Mesenchymal stem cell (in vitro differentiated cells and primary cell): ENCODE data around the gene ATP6V1F.

Experiments used
- DNase-seq: peaks from one replicate; pipeline ENCODE4 v3.0.0-alpha.2; 2013
- H2AFZ ChIP-seq: one replicate; pipeline ENCODE4 v1.6.1; 2013; ENCODE audit warnings: low read depth, mild to moderate bottlenecking, control low read depth, inconsistent platforms, low read length, moderate library complexity
- H2AK5ac ChIP-seq: 2 replicates; pipeline ENCODE4 v1.6.1; 2013; ENCODE audit warnings: low read length, moderate library complexity, mild to moderate bottlenecking, inconsistent platforms; ENCODE audit not compliant: severe bottlenecking
- H2BK120ac ChIP-seq: one replicate; pipeline ENCODE4 v1.6.1; 2013; ENCODE audit warnings: low read depth, mild to moderate bottlenecking, inconsistent platforms, low read length, moderate library complexity
- H2BK12ac ChIP-seq, 2 experiments: one replicate each; pipeline ENCODE4 v1.6.1; 2013; ENCODE audit warnings: inconsistent platforms in 2 of 2, low read length in 2 of 2, mild to moderate bottlenecking in 2 of 2, moderate library complexity in 2 of 2, control low read depth in 1 of 2
- H2BK15ac ChIP-seq: one replicate; pipeline ENCODE4 v1.6.1; 2013; ENCODE audit warnings: mild to moderate bottlenecking, low read depth, inconsistent platforms; ENCODE audit not compliant: poor library complexity, severe bottlenecking
- H2BK5ac ChIP-seq: 2 replicates; pipeline ENCODE4 v1.6.1; 2013; ENCODE audit warnings: low read depth, mild to moderate bottlenecking, low read length, control low read depth, inconsistent platforms; ENCODE audit not compliant: poor library complexity, severe bottlenecking
- H3K14ac ChIP-seq, 2 experiments: one replicate each; pipeline ENCODE4 v1.6.1; 2013; ENCODE audit warnings: inconsistent platforms in 2 of 2, low read length in 2 of 2, control low read depth in 1 of 2, mild to moderate bottlenecking in 1 of 2, moderate library complexity in 1 of 2
- H3K18ac ChIP-seq, 2 experiments: one replicate each; pipeline ENCODE4 v1.6.1; 2013; ENCODE audit warnings: inconsistent platforms in 2 of 2, low read length in 2 of 2, control low read depth in 1 of 2, low read depth in 1 of 2, mild to moderate bottlenecking in 1 of 2
- H3K23ac ChIP-seq, 2 experiments: one replicate each; pipeline ENCODE4 v1.6.1; 2013; ENCODE audit warnings: inconsistent platforms in 2 of 2, low read length in 2 of 2, mild to moderate bottlenecking in 2 of 2, moderate library complexity in 2 of 2, control low read depth in 1 of 2
- H3K27ac ChIP-seq: 2 replicates; pipeline ENCODE4 v1.5.1; 2013; ENCODE audit warnings: mild to moderate bottlenecking, moderate library complexity, low read length, control low read depth, inconsistent platforms; ENCODE audit not compliant: poor library complexity, severe bottlenecking
- H3K27me3 ChIP-seq, 2 experiments: 2 replicates each; pipeline versions ENCODE4 v1.6.1 to v1.7.0; 2013; ENCODE audit warnings: low read length in 2 of 2, mild to moderate bottlenecking in 2 of 2, moderate library complexity in 2 of 2, control low read depth in 1 of 2, inconsistent platforms in 1 of 2; ENCODE audit not compliant: control insufficient read depth in 1 of 2, insufficient read depth in 1 of 2
- H3K36me3 ChIP-seq, 2 experiments: 2 replicates each; pipeline versions ENCODE4 v1.6.1 to v1.7.0; 2013; ENCODE audit warnings: low read length in 2 of 2, control low read depth in 1 of 2, inconsistent platforms in 1 of 2, low read depth in 1 of 2, mild to moderate bottlenecking in 1 of 2; ENCODE audit not compliant: insufficient read depth in 2 of 2, control insufficient read depth in 1 of 2
- H3K4ac ChIP-seq, 2 experiments: one replicate each; pipeline ENCODE4 v1.6.1; 2013; ENCODE audit warnings: inconsistent platforms in 2 of 2, low read length in 2 of 2, mild to moderate bottlenecking in 2 of 2, moderate library complexity in 2 of 2, control low read depth in 1 of 2, low read depth in 1 of 2
- H3K4me1 ChIP-seq: 2 replicates; pipeline ENCODE4 v1.6.1; 2013; ENCODE audit warnings: low read depth, low read length, control low read depth; ENCODE audit not compliant: control insufficient read depth, insufficient read depth
- H3K4me2 ChIP-seq: 2 replicates; pipeline ENCODE4 v1.6.1; 2013; ENCODE audit warnings: low read length, mild to moderate bottlenecking, inconsistent platforms; ENCODE audit not compliant: poor library complexity, severe bottlenecking
- H3K4me3 ChIP-seq, 2 experiments: 2 replicates each; pipeline versions ENCODE4 v1.5.1 to v1.7.0; 2013; ENCODE audit warnings: low read length in 2 of 2, mild to moderate bottlenecking in 2 of 2, control low read depth in 1 of 2, low read depth in 1 of 2; ENCODE audit not compliant: insufficient read depth in 1 of 2
- H3K79me1 ChIP-seq: replicated peaks from 2 replicates; pipeline ENCODE4 v1.6.1; 2013; ENCODE audit warnings: mild to moderate bottlenecking, control low read depth, low read length, inconsistent platforms; ENCODE audit not compliant: poor library complexity, severe bottlenecking
- H3K9ac ChIP-seq: 2 replicates; pipeline ENCODE4 v1.7.0; 2013; ENCODE audit warnings: mild to moderate bottlenecking, low read length, moderate library complexity
- H3K9me3 ChIP-seq: 2 replicates; pipeline ENCODE4 v1.7.0; 2013; ENCODE audit warnings: mild to moderate bottlenecking, low read length; ENCODE audit not compliant: control insufficient read depth
- H4K8ac ChIP-seq: one replicate; pipeline ENCODE4 v1.6.1; 2013; ENCODE audit warnings: inconsistent platforms, mild to moderate bottlenecking, low read length, moderate library complexity
- H4K91ac ChIP-seq: one replicate; pipeline ENCODE4 v1.6.1; 2013; ENCODE audit warnings: mild to moderate bottlenecking, low read length, inconsistent platforms
- WGBS: methylation state at CpG from one replicate; pipeline ENCODE4 v1.1.7; 2013; ENCODE audit warnings: mixed read lengths; 5-methylcytosine and 5-hydroxymethylcytosine counted together

ATP6V1F gene

GRCh38 chr7:128845987-128846386, 16.7 kb upstream of the ATP6V1F start:
- Histone ChIP-seq H3K27ac (no peak overlapping the region), H2AFZ (no peak overlapping the region), H2BK5ac (no peak overlapping the region), H2BK120ac (no peak overlapping the region), H2AK5ac (no peak overlapping the region), H3K14ac (no peak overlapping the region), H2BK12ac (no peak overlapping the region), H3K9me3 (no peaks in the 10 kb centered on the region), H3K36me3 (peaks cover 96 to 97% of the 10 kb centered on the region in 2 experiments), H3K27me3 (no peaks in the 10 kb centered on the region), H3K9ac (no peak overlapping the region), H4K91ac (no peak overlapping the region), H3K23ac (no peak overlapping the region), H3K4me3 (no peak overlapping the region), H3K4me1 (peaks cover 5% of the 10 kb centered on the region), H2BK15ac (no peak overlapping the region), H3K18ac (no peak overlapping the region), H3K4ac (no peak overlapping the region), H3K79me1 (peaks cover 17% of the 10 kb centered on the region), H3K4me2 (no peak overlapping the region), H4K8ac (no peak overlapping the region)
- no peak for DNase-seq
- 96% methylated on average over 19 of the region's 19 CpGs for WGBS

GRCh38 chr7:128846781-128847444, 15.7 kb upstream of the ATP6V1F start:
- peaks cover 5% of the 10 kb centered on the region for H3K4me1 ChIP-seq
- H3K36me3 ChIP-seq: peaks cover 96% of the 10 kb centered on the region in 2 experiments
- WGBS: 97% methylated on average over 14 of the region's 14 CpGs
- no peak overlapping the region for H3K18ac ChIP-seq
- H3K4me3 ChIP-seq: no peak overlapping the region
- H2BK5ac ChIP-seq: no peak overlapping the region
- no peak overlapping the region for H2AFZ ChIP-seq
- H3K4ac ChIP-seq: no peak overlapping the region
- no peak overlapping the region for H2BK12ac ChIP-seq
- no peak overlapping the region for H2AK5ac ChIP-seq
- H3K4me2 ChIP-seq: no peak overlapping the region
- no peak overlapping the region for H3K14ac ChIP-seq
- H3K27me3 ChIP-seq: no peaks in the 10 kb centered on the region
- peaks cover 17% of the 10 kb centered on the region for H3K79me1 ChIP-seq
- no peak overlapping the region for H4K8ac ChIP-seq
- H2BK15ac ChIP-seq: no peak overlapping the region
- H4K91ac ChIP-seq: no peak overlapping the region
- H2BK120ac ChIP-seq: no peak overlapping the region
- no peak for DNase-seq
- no peak overlapping the region for H3K23ac ChIP-seq
- no peaks in the 10 kb centered on the region for H3K9me3 ChIP-seq
- H3K27ac ChIP-seq: no peak overlapping the region
- no peak overlapping the region for H3K9ac ChIP-seq

GRCh38 chr7:128847721-128848211, 14.9 kb upstream of the ATP6V1F start:
- no peak overlapping the region for H3K4me2 ChIP-seq
- H2AFZ ChIP-seq: no peak overlapping the region
- H2BK12ac ChIP-seq: no peak overlapping the region
- H3K27me3 ChIP-seq: no peaks in the 10 kb centered on the region
- H3K4ac ChIP-seq: no peak overlapping the region
- H3K27ac ChIP-seq: no peak overlapping the region
- H3K9ac ChIP-seq: no peak overlapping the region
- H2BK15ac ChIP-seq: no peak overlapping the region
- no peak for DNase-seq
- no peak overlapping the region for H2BK120ac ChIP-seq
- peak overlapping the region; percentile 34 for H4K91ac ChIP-seq
- no peak overlapping the region for H2AK5ac ChIP-seq
- no peak overlapping the region for H3K18ac ChIP-seq
- WGBS: over 99% methylated on average over 12 of the region's 17 CpGs
- H2BK5ac ChIP-seq: no peak overlapping the region
- H3K9me3 ChIP-seq: no peaks in the 10 kb centered on the region
- no peak overlapping the region for H3K4me3 ChIP-seq
- no peak overlapping the region for H4K8ac ChIP-seq
- peaks cover 5% of the 10 kb centered on the region for H3K4me1 ChIP-seq
- no peak overlapping the region for H3K14ac ChIP-seq
- peaks cover 96 to 97% of the 10 kb centered on the region in 2 experiments for H3K36me3 ChIP-seq
- peaks cover 15% of the 10 kb centered on the region for H3K79me1 ChIP-seq
- no peak overlapping the region for H3K23ac ChIP-seq

- Histone ChIP-seq H3K23ac (no peak overlapping the region), H2AFZ (no peak overlapping the region), H3K27ac (no peak overlapping the region), H3K36me3 (peaks cover 96 to 97% of the 10 kb centered on the region in 2 experiments), H2BK12ac (no peak overlapping the region), H3K4me3 (no peak overlapping the region), H3K4me2 (no peak overlapping the region), H3K18ac (no peak overlapping the region), H3K4ac (no peak overlapping the region), H3K27me3 (no peaks in the 10 kb centered on the region), H3K9ac (no peak overlapping the region), H3K14ac (no peak overlapping the region), H2BK120ac (no peak overlapping the region), H2BK15ac (no peak overlapping the region), H3K4me1 (peaks cover 5% of the 10 kb centered on the region), H2BK5ac (no peak overlapping the region), H3K79me1 (peaks cover 14% of the 10 kb centered on the region), H4K91ac (no peak overlapping the region), H4K8ac (no peak overlapping the region), H3K9me3 (no peaks in the 10 kb centered on the region), H2AK5ac (no peak overlapping the region)
- no peak for DNase-seq
- 97% methylated on average over 28 of the region's 31 CpGs for WGBS
These were observed 14.1 kb upstream of the ATP6V1F start for GRCh38 chr7:128848289-128849155.
